GM06990 (cell line): ENCODE data around the gene MED29.

Source experiments
- DNase-seq: peaks from one replicate; pipeline ENCODE4 v3.0.0-alpha.2; 2011; ENCODE audit not compliant: insufficient read length; ENCODE audit errors: extremely low read depth
- H3K27me3 ChIP-seq: replicated peaks from 2 replicates; pipeline ENCODE4 v1.6.0; 2011; ENCODE audit warnings: low read length; ENCODE audit not compliant: control insufficient read depth, insufficient read depth
- H3K36me3 ChIP-seq: 2 replicates; pipeline ENCODE4 v1.5.1; 2011; ENCODE audit warnings: low read length; ENCODE audit not compliant: control insufficient read depth, insufficient read depth
- H3K4me3 ChIP-seq: replicated peaks from 2 replicates; pipeline ENCODE4 v1.5.1; 2011; ENCODE audit warnings: low read depth, mild to moderate bottlenecking, control low read depth, low read length
- TF ChIP-seq, protein P1 (sequence below): IDR thresholded peaks from 2 replicates; pipeline ENCODE4 v1.5.1; 2011; ENCODE audit warnings: low read length, control low read depth, mild to moderate bottlenecking, inconsistent platforms; ENCODE audit not compliant: insufficient read depth, poor library complexity, severe bottlenecking

Gene MED29

GRCh38 chr19:39413911-39414608, 22.9 kb downstream of the MED29 start:
- Histone ChIP-seq H3K4me3 (peak overlapping the region; percentile 95), H3K27me3 (no peaks in the 10 kb centered on the region), H3K36me3 (peaks cover 19% of the 10 kb centered on the region)
- TF ChIP-seq, protein P1, sequence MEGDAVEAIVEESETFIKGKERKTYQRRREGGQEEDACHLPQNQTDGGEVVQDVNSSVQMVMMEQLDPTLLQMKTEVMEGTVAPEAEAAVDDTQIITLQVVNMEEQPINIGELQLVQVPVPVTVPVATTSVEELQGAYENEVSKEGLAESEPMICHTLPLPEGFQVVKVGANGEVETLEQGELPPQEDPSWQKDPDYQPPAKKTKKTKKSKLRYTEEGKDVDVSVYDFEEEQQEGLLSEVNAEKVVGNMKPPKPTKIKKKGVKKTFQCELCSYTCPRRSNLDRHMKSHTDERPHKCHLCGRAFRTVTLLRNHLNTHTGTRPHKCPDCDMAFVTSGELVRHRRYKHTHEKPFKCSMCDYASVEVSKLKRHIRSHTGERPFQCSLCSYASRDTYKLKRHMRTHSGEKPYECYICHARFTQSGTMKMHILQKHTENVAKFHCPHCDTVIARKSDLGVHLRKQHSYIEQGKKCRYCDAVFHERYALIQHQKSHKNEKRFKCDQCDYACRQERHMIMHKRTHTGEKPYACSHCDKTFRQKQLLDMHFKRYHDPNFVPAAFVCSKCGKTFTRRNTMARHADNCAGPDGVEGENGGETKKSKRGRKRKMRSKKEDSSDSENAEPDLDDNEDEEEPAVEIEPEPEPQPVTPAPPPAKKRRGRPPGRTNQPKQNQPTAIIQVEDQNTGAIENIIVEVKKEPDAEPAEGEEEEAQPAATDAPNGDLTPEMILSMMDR = peak; percentile 36
- DNase-seq = no peak

DNA sequence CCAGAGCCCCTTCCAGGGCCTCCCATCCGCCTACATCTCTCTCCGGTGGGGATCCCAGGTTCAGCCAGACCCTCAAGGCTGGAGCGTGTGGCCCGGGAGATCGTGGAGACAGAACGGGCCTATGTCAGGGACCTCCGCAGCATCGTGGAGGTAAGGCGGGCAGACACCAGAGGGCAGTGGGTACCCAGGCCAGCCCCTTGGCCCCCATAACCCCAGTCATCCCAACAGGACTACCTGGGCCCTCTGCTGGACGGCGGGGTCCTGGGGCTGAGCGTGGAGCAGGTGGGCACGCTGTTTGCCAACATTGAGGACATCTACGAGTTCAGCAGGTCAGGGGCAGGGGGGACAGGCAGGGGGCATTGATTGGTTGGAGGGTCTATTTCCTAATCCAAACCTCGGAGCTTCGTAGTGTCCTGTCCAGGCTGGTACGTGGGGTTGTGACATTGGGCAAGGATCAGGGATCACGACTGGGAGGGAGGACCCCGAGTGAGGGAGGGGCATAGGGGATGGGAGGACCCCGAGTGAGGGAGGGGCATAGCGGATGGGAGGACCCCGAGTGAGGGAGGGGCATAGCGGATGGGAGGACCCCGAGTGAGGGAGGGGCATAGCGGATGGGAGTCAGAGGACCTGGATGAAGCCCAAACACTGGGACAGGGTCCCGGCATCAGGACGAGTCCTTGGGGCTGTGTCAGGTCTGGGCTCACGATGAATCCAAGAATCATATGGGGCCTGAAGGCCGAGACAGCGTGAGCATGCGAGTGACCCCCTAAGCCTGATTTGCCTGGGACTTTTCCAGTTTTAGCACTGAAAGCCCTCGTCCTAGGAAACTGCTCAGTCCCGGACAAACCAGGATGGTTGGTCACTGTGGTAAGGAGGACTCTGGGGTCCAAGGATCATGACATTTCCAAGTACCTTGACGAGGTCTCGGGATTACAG, 24.2 kb downstream of the MED29 start:
- TF ChIP-seq, protein P1 = peak; percentile 1
- H3K4me3 ChIP-seq = no peak overlapping the region
- peaks cover 20% of the 10 kb centered on the region for H3K36me3 ChIP-seq
- no peak for DNase-seq
- no peaks in the 10 kb centered on the region for H3K27me3 ChIP-seq

DNA sequence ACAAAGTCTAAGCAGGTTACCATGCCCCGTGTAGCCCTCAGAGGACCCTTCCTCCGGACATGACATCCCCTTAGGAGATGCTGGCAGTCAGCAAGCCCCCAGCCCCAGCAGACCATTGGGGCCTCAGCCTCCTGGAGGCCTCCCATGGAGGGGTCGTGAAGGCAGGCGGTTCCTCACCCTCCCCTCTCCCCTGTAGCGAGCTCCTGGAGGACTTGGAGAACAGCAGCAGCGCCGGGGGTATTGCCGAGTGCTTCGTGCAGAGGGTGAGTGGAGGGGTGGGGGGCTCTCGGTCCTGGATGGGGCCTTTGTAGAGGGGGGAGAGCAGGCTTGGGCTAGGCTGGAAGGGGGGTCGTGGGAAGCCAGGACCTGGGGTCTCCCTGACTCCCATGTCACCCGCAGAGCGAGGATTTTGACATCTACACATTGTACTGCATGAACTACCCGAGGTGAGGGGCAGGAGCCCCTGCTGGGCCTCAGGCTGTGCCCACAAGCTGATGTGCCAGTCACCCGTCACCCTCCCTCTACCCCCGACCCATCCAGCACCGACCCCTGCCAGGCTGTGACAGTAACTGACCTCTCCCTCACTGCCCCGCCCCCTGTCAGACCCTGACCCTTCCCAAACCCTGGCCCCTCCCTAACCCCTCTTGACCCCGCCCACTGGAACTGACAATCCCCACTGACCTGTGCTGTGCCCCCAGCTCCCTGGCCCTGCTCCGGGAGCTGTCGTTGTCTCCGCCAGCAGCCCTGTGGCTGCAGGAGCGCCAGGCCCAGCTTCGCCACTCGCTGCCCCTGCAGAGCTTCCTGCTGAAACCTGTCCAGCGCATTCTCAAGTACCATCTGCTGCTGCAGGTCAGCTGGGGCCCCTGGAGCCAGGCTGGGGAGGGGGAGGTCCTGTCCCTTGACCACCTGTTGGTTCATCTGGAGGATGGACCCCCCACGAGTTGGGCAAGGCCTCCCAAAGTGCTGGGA, 25.3 kb downstream of the MED29 start:
- Histone ChIP-seq H3K36me3 (peaks cover 24% of the 10 kb centered on the region), H3K4me3 (no peak overlapping the region), H3K27me3 (no peaks in the 10 kb centered on the region)
- no peak for DNase-seq
- TF ChIP-seq, protein P1 = no peak

- H3K4me3 ChIP-seq = no peak overlapping the region
- DNase-seq = no peak
- H3K27me3 ChIP-seq = no peaks in the 10 kb centered on the region
- peaks cover 29% of the 10 kb centered on the region for H3K36me3 ChIP-seq
- TF ChIP-seq, protein P1 = no peak
These were observed 26.4 kb downstream of the MED29 start for GRCh38 chr19:39417463-39418181.

- TF ChIP-seq, protein P1 = no peak
- H3K36me3 ChIP-seq = peaks cover 36% of the 10 kb centered on the region
- no peak for DNase-seq
- H3K4me3 ChIP-seq = no peak overlapping the region
- H3K27me3 ChIP-seq = no peaks in the 10 kb centered on the region
These were observed 27.8 kb downstream of the MED29 start for GRCh38 chr19:39419003-39419402.
